CD4-positive, alpha-beta memory T cell (primary cell): Measurements from ENCODE around the gene PRSS12. TPM values are rescaled to one million over a fixed set of nuclear protein-coding genes. Genes with fewer than 3 reads are reported as not detected.
"Not testable (repeated sequence)": the region's sequence is repeated elsewhere in the genome, so short reads cannot be mapped to it uniquely, and the experiment has no call there.

ENCODE experiments used
- CTCF ChIA-PET: fragments of 350-600 bp; sonication (Branson Sonifier 250); formaldehyde crosslinking; loops from one replicate; lab custom pipeline; 2021; ENCODE audit warnings: inconsistent platforms; ENCODE audit not compliant: partially characterized antibody; lab: Charles Lee
- POLR2A ChIA-PET: fragments of 350-600 bp; sonication (Branson Sonifier 250); formaldehyde crosslinking; loops from one replicate; lab custom pipeline; 2021; ENCODE audit not compliant: partially characterized antibody; lab: Charles Lee
- DNase-seq, 5 donors: peaks; one replicate each; pipeline versions ENCODE4 v3.0.0 to v3.0.0-alpha.2; 2020 to 2022; ENCODE audit warnings: mixed read lengths in 1 of 5
- H3K27ac ChIP-seq: one replicate; pipeline ENCODE4 v1.7.0; 2013; ENCODE audit warnings: low read depth, low read length
- H3K27me3 ChIP-seq: 2 replicates; pipeline ENCODE4 v1.7.0; 2013; ENCODE audit warnings: mild to moderate bottlenecking, low read length, moderate library complexity; ENCODE audit not compliant: insufficient read depth
- H3K36me3 ChIP-seq: 2 replicates; pipeline ENCODE4 v1.7.0; 2013; ENCODE audit warnings: mild to moderate bottlenecking, low read length, moderate library complexity; ENCODE audit not compliant: insufficient read depth
- H3K4me1 ChIP-seq: 2 replicates; pipeline ENCODE4 v1.7.0; 2013; ENCODE audit warnings: mild to moderate bottlenecking, low read length, moderate library complexity; ENCODE audit not compliant: insufficient read depth
- H3K4me3 ChIP-seq, 2 donors: one replicate each; pipeline ENCODE4 v1.7.0; 2013; ENCODE audit warnings: low read length in 2 of 2, mild to moderate bottlenecking in 1 of 2
- H3K9me3 ChIP-seq, 2 donors: one replicate each; pipeline ENCODE4 v1.7.0; 2013; ENCODE audit warnings: low read length in 2 of 2, control low read depth in 1 of 2; ENCODE audit not compliant: control insufficient read depth in 1 of 2
- H3K27ac Mint-ChIP-seq, 7 donors: one replicate each; pipeline ENCODE4 v1.8.0; 2020 to 2021; ENCODE audit warnings: mixed read lengths in 7 of 7, mild to moderate bottlenecking in 6 of 7, inconsistent platforms in 3 of 7, moderate library complexity in 3 of 7
- H3K27me3 Mint-ChIP-seq, 2 donors: one replicate each; pipeline ENCODE4 v1.8.0; 2020 to 2021; ENCODE audit warnings: mixed read lengths in 2 of 2
- H3K36me3 Mint-ChIP-seq, 2 donors: one replicate each; pipeline ENCODE4 v1.8.0; 2020 to 2021; ENCODE audit warnings: mixed read lengths in 2 of 2, inconsistent platforms in 1 of 2, mild to moderate bottlenecking in 1 of 2
- H3K4me1 Mint-ChIP-seq, 4 donors: one replicate each; pipeline ENCODE4 v1.8.0; 2020 to 2021; ENCODE audit warnings: mixed read lengths in 4 of 4, mild to moderate bottlenecking in 1 of 4
- H3K4me3 Mint-ChIP-seq, 8 donors: one replicate each; pipeline ENCODE4 v1.8.0; 2020 to 2021; ENCODE audit warnings: mixed read lengths in 8 of 8, mild to moderate bottlenecking in 7 of 8, moderate library complexity in 6 of 8, inconsistent platforms in 3 of 8
- H3K9me3 Mint-ChIP-seq, 8 donors: one replicate each; pipeline ENCODE4 v1.8.0; 2020 to 2021; ENCODE audit warnings: mixed read lengths in 8 of 8, mild to moderate bottlenecking in 5 of 8, inconsistent platforms in 3 of 8, moderate library complexity in 1 of 8
- intact Hi-C: fragments of 100-400 bp; cut with micrococcal nuclease; formaldehyde crosslinking; loops from one replicate; pipeline ENCODE4 v1.15.1; 2023
- polyA plus RNA-seq, 2 donors: library from polyadenylated mRNA; unstranded; fragments of 300-500 nt; fragmentation: Illumina TruSeq; gene quantifications; one replicate each; pipeline ENCODE4 v1.2.3, GENCODE V29; 2021
- total RNA-seq, 2 experiments: library from RNA; stranded (reverse); gene quantifications; one replicate each; pipeline ENCODE4 v1.2.3, GENCODE V29; 2021

PRSS12 gene
- total and polyA plus RNA-seq, 4 experiments from 2014 or later, result 0.03 TPM; not detected in 3

DNA sequence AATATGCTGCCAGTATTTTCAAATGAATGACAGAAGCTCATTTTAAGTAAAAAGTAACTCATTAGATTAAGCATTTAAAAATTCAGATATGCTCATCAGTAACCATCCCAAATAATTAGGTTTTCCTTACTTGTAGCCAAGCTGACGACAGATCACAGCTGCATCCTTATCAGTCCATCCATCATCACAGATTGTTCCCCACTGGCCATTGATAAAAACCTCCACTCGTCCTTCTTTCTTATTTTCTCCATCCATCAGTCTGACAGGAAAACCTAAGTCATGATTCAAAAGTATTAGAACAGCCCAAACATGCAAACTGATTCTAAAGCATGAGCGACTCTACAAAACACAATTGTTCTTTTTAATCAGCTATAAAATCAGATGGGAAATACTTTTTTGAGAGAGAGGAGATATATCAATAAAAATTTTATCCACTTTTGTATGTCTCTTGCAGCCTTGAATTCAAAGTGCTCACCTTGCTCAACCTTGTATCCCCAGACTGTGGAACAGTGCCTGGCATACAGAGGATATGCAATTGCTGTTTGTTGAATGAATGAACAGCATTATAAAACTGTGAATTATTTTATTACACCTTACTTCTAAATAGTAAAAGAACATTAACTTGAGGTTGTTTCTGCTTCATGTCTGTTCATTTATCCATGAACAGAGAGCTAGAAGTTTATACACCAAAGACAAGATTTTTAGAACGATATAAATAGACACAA is 44.3 kb downstream of the PRSS12 start:
- no peaks in the 10 kb centered on the region for H3K36me3 ChIP-seq
- POLR2A ChIA-PET, result no interaction called here
- intact Hi-C loops, result no loop called here

DNA sequence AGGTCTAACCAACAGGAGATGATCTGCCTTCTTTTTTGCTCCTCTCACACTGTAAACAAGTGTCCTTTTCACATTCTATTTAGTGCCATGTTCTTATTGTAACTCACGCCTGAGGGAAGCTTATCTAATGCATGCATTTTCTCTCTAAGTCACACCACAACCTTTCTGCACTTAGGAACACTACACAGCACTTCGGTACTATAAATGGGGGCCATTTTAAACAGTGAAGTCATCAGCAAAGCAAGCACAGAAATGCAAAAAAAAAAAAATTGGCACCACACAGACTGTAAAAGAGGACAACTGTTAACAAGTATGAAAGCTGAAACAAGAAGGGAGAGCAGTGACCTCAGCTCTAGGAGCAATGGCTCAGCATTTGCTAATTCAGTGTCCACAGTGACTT is 45.2 kb downstream of the PRSS12 start:
- Histone ChIP-seq H3K27ac (no peak overlapping the region), H3K9me3 (no peaks in the 10 kb centered on the region), H3K4me1 (no peaks in the 10 kb centered on the region), H3K36me3 (no peaks in the 10 kb centered on the region), H3K27me3 (no peaks in the 10 kb centered on the region), H3K4me3 (no peak overlapping the region)
- ChIA-PET CTCF (no interaction called here), POLR2A (no interaction called here)
- Mint-ChIP-seq H3K4me3 (no peak overlapping the region), H3K27me3 (peaks cover 10% of the 10 kb centered on the region in 2 donors), H3K4me1 (no peaks in the 10 kb centered on the region), H3K36me3 (no peaks in the 10 kb centered on the region), H3K27ac (no peak overlapping the region), H3K9me3 (no peaks in the 10 kb centered on the region)
- DNase-seq, result no peak
- intact Hi-C loops, result no loop called here

More for the DNA sequence above, 44.3 kb downstream of the PRSS12 start:
- Mint-ChIP-seq H3K27me3 (peaks cover 10% of the 10 kb centered on the region in 2 donors), H3K4me1 (no peaks in the 10 kb centered on the region), H3K4me3 (no peak overlapping the region), H3K9me3 (no peaks in the 10 kb centered on the region), H3K36me3 (no peaks in the 10 kb centered on the region), H3K27ac (peak overlapping the region in 1 of 7 donors; percentile 19)
- Histone ChIP-seq H3K4me1 (no peaks in the 10 kb centered on the region), H3K4me3 (no peak overlapping the region), H3K9me3 (no peaks in the 10 kb centered on the region), H3K27ac (no peak overlapping the region), H3K27me3 (no peaks in the 10 kb centered on the region)
- CTCF ChIA-PET, result no interaction called here
- no peak for DNase-seq

- H3K9me3 ChIP-seq, POLR2A ChIA-PET, H3K27me3 Mint-ChIP-seq, H3K4me1 Mint-ChIP-seq, H3K4me3 Mint-ChIP-seq, H3K9me3 Mint-ChIP-seq, CTCF ChIA-PET, H3K27me3 ChIP-seq, H3K36me3 Mint-ChIP-seq, intact Hi-C loops, H3K27ac Mint-ChIP-seq, H3K4me3 ChIP-seq, H3K27ac ChIP-seq, H3K36me3 ChIP-seq, H3K4me1 ChIP-seq, DNase-seq: not testable (repeated sequence)
These were observed 53.2 kb downstream of the PRSS12 start for GRCh38 chr4:118299619-118300018.

DNA sequence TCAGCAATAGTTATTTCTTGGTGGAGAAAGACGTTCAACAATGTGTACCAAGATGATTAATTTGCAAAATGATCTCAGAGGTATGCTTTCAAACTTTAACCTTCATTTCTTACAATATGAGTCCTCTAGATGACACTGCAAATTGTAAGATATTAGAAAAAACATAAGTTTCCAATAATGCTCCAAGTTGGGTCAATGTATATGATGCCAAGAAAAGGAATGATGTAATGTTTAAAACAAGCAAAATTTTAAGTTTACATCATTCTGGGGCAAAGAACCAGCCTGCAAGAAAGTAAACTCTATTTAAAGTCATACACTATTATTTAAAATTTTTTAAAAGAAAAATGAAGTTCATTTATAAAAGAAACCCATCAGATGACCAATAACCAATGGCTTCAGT is 56.1 kb downstream of the PRSS12 start:
- Histone ChIP-seq H3K36me3 (no peaks in the 10 kb centered on the region), H3K27ac (no peak overlapping the region), H3K9me3 (no peaks in the 10 kb centered on the region), H3K27me3 (no peaks in the 10 kb centered on the region), H3K4me1 (no peaks in the 10 kb centered on the region), H3K4me3 (no peak overlapping the region)
- ChIA-PET POLR2A (no interaction called here), CTCF (no interaction called here)
- intact Hi-C loops, result no loop called here
- DNase-seq, result no peak
- peaks cover 0 to 4% of the 10 kb centered on the region in 2 donors for H3K27me3 Mint-ChIP-seq
- H3K4me3 Mint-ChIP-seq, result no peak overlapping the region
- H3K36me3 Mint-ChIP-seq, result no peaks in the 10 kb centered on the region
- H3K9me3 Mint-ChIP-seq, result no peaks in the 10 kb centered on the region
- no peak overlapping the region for H3K27ac Mint-ChIP-seq
- no peaks in the 10 kb centered on the region for H3K4me1 Mint-ChIP-seq

GRCh38 chr4:118290951-118291350 is 61.9 kb downstream of the PRSS12 start:
- Mint-ChIP-seq H3K4me3 (no peak overlapping the region), H3K9me3 (no peaks in the 10 kb centered on the region), H3K27ac (peak overlapping the region in 1 of 7 donors; percentile 1), H3K27me3 (peaks cover 0 to 4% of the 10 kb centered on the region in 2 donors), H3K36me3 (peaks cover 5 to 17% of the 10 kb centered on the region in 2 donors), H3K4me1 (peaks cover 0 to 5% (median 0%) of the 10 kb centered on the region in 4 donors)
- no peaks in the 10 kb centered on the region for H3K36me3 ChIP-seq
- H3K27me3 ChIP-seq, result no peaks in the 10 kb centered on the region
- H3K9me3 ChIP-seq, result no peaks in the 10 kb centered on the region
- no peak for DNase-seq
- intact Hi-C loops, result no loop called here
- ChIA-PET POLR2A (no interaction called here), CTCF (no interaction called here)
- no peak overlapping the region for H3K27ac ChIP-seq
- no peaks in the 10 kb centered on the region for H3K4me1 ChIP-seq
- H3K4me3 ChIP-seq, result no peak overlapping the region

DNA sequence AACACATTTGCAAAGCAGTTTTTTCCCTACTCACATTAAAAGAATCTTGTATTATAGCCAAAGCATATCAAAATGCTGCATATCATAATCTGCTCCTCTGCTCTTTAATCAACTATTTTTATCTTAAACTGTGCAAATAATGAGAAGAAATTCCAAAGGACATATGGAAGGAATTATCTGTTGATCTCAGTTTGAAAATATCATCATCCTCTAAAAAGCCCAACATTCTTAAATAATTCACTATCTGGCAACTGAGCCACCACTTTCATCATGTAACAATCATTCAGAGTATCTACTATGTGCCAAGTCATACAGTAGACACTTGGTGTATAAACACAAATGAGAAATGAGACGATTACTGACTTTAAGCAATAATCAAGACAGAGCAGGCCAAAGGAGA is 63.0 kb downstream of the PRSS12 start:
- Histone ChIP-seq H3K9me3 (no peaks in the 10 kb centered on the region), H3K4me3 (no peak overlapping the region), H3K4me1 (no peaks in the 10 kb centered on the region), H3K27me3 (no peaks in the 10 kb centered on the region), H3K27ac (no peak overlapping the region), H3K36me3 (no peaks in the 10 kb centered on the region)
- Mint-ChIP-seq H3K27me3 (peaks cover 0 to 4% of the 10 kb centered on the region in 2 donors), H3K27ac (no peak overlapping the region), H3K4me1 (peaks cover 0 to 5% (median 0%) of the 10 kb centered on the region in 4 donors), H3K36me3 (peaks cover 5 to 17% of the 10 kb centered on the region in 2 donors), H3K9me3 (no peaks in the 10 kb centered on the region), H3K4me3 (no peak overlapping the region)
- CTCF ChIA-PET, result interaction anchor here (1.4 kb wide), 1 partner anchor 63 kb away, joined by 6 read pairs; the partner anchor contains the start of gene PRSS12
- POLR2A ChIA-PET, result no interaction called here
- DNase-seq, result no peak
- intact Hi-C loops, result no loop called here

GRCh38 chr4:118287711-118288451 is 64.9 kb downstream of the PRSS12 start:
- H3K27ac ChIP-seq, result no peak overlapping the region
- Mint-ChIP-seq H3K9me3 (no peaks in the 10 kb centered on the region), H3K27ac (no peak overlapping the region), H3K4me3 (no peak overlapping the region), H3K36me3 (peaks cover 18 to 24% of the 10 kb centered on the region in 2 donors), H3K4me1 (peaks cover 3 to 13% (median 3%) of the 10 kb centered on the region in 4 donors), H3K27me3 (peaks cover 0 to 4% of the 10 kb centered on the region in 2 donors)
- no peaks in the 10 kb centered on the region for H3K27me3 ChIP-seq
- no peak for DNase-seq
- H3K9me3 ChIP-seq, result no peaks in the 10 kb centered on the region
- ChIA-PET CTCF (no interaction called here), POLR2A (no interaction called here)
- intact Hi-C loops, result no loop called here
- no peak overlapping the region for H3K4me3 ChIP-seq
- H3K36me3 ChIP-seq, result no peaks in the 10 kb centered on the region
- no peaks in the 10 kb centered on the region for H3K4me1 ChIP-seq
